HCT116 (cell line): ENCODE results near the gene PLA2G2C.

Experiments used
- FOSL1 ChIP-seq: IDR thresholded peaks from 2 replicates; pipeline ENCODE4 v1.6.1; 2012; ENCODE audit warnings: low read depth
- POLR2A ChIP-seq: IDR thresholded peaks from 2 replicates; pipeline ENCODE4 v1.7.0; 2011; ENCODE audit warnings: borderline replicate concordance; ENCODE audit not compliant: insufficient read depth, insufficient read length; ENCODE audit errors: extremely low read depth
- POLR2AphosphoS5 ChIP-seq: IDR thresholded peaks from 2 replicates; pipeline ENCODE4 v1.6.1; 2011; ENCODE audit warnings: mild to moderate bottlenecking, low read depth, low read length, moderate library complexity

GRCh38 chr1:20216574-20216973 lies 30.3 kb upstream of the PLA2G2C start:
- no peak for TF ChIP-seq POLR2AphosphoS5
- TF ChIP-seq FOSL1: no peak
- no peak for TF ChIP-seq POLR2A
